Germinal center (tissue), 1 donor: ENCODE measurements around the gene RALGAPA1.

Experiments used
- DNase-seq: peaks from one replicate; pipeline ENCODE4 v3.0.0; 2012; ENCODE audit warnings: mixed read lengths, low spot score

The RALGAPA1 gene

DNA sequence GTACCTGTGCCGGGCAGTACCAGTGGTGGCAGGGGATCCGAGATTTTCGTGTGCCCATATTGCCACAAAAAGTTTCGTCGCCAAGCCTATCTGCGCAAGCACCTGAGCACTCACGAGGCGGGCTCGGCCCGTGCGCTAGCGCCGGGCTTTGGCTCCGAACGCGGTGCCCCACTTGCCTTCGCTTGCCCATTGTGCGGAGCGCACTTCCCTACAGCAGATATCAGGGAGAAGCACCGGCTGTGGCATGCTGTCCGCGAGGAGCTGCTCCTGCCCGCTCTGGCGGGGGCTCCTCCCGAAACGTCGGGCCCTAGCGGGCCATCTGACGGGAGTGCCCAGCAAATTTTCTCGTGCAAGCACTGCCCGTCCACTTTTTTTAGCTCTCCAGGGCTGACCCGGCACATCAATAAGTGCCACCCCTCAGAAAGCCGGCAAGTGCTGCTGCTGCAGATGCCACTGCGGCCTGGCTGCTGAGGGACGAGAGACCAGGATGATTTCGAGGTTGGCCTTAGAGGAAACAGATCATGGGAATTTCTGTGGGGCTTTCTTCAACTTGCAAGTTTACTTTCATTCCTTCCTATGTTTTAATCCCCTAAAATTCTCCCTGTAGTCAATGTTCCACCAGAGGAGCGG is 273.5 kb downstream of the RALGAPA1 start:
- no peak for DNase-seq

DNA sequence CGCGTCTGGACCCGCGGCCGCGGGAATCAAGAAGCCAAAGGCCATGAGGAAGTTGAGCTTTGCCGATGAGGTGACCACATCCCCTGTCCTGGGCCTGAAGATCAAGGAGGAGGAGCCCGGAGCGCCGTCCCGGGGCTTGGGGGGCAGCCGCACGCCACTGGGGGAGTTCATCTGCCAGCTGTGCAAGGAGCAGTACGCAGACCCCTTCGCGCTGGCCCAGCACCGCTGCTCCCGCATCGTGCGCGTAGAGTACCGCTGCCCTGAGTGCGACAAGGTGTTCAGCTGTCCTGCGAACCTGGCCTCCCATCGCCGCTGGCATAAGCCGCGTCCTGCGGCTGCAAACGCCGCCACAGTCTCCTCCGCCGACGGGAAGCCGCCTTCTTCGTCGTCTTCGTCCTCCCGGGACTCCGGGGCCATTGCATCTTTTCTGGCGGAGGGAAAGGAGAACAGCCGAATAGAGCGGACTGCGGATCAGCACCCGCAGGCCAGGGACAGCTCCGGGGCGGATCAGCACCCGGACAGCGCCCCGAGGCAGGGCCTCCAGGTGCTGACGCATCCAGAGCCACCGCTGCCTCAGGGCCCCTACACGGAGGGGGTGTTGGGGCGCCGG is 274.1 kb downstream of the RALGAPA1 start:
- peak; percentile 57 for DNase-seq

DNA sequence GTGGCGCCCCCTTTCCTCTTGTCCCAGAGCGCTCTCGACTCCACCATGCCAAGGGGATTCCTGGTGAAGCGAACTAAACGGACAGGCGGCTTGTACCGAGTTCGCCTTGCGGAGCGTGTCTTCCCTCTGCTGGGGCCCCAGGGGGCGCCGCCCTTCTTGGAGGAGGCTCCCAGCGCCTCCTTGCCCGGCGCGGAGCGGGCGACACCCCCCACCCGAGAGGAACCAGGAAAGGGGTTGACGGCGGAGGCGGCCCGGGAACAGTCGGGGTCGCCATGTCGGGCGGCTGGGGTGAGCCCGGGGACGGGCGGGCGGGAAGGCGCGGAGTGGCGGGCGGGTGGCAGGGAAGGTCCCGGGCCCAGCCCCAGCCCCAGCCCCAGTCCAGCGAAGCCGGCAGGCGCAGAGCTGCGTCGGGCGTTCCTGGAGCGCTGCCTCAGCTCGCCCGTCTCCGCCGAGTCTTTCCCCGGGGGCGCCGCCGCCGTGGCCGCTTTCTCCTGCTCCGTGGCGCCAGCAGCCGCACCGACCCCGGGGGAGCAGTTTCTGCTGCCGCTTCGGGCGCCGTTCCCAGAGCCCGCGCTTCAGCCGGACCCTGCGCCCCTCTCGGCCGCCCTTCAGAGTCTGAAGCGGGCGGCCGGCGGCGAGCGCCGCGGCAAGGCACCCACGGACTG is 274.8 kb downstream of the RALGAPA1 start:
- DNase-seq, result peak; percentile 7

DNA sequence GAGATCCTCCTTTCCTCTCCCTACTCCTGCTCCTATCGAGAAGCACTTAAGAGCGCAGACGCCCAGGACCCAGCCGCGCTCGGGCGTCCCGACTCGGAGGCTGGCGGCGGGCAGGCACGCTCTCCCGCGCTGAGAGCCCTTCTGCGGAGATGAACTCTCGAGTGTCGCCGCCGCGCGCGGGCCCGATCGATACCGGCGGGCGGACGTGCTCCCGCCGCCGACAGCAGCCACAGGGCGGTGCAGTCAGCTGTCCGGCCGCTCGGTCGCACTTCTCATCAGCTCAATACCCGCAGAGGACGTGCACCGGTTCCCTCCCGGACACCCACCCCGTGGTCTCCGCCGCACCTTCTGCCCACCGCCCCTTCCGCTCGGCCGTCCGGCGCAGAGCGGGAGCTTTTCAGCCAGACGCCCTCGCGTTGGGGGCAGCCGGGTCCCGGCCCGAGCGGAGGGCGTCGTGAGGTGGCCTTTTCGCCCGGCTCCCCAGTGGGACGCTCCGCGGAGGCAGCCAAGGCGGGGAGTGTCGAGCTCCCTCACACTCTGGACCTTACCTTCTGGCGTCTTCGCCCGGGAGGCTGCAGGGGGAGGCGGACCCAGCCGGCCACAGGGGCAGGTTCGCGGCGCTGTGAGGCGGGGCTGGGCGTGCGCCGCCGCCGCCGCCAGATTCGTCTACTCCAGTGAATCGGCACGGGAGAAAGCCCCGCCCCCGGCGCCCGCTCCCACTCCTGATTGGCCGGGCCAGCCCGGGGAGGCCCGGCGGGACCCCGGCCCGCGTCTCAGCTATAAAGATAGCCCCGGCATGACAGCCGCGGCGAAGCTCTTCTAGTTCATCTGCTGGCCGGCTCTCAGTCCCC is 275.5 kb downstream of the RALGAPA1 start, which contains the start of gene INSM2:
TSS of gene INSM2 (plus strand) at position 808 of the 851 bp plus-strand sequence. CDS start 89 bp downstream, outside the sequence.
- DNase-seq, result peak; percentile 62

DNA sequence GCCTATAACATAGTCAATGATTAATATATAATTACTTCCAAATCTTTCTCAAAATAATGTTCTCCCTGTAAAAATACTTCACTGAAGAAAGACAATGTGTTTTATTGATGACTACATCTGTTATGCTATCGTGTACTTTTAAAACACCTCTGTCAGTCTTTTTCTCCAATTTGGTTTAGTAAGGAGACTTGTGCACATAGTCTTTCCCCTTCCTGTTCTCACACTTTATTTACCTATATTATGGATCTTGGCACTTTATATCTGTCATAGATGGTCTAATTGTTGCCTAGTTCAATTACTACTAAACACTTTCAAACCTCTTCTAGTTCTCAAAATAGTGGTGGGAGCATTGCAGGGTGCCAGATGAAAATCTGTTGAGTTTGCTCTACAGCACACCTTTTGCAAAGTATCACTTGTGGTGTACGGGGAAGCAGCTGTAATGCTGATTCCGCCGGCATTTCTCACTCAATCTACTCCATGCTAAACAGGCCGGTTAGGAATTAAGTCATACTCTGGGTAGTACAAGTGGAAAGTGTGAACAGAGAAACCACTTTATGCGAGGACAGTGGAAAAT is 276.2 kb downstream of the RALGAPA1 start:
- DNase-seq, result no peak

DNA sequence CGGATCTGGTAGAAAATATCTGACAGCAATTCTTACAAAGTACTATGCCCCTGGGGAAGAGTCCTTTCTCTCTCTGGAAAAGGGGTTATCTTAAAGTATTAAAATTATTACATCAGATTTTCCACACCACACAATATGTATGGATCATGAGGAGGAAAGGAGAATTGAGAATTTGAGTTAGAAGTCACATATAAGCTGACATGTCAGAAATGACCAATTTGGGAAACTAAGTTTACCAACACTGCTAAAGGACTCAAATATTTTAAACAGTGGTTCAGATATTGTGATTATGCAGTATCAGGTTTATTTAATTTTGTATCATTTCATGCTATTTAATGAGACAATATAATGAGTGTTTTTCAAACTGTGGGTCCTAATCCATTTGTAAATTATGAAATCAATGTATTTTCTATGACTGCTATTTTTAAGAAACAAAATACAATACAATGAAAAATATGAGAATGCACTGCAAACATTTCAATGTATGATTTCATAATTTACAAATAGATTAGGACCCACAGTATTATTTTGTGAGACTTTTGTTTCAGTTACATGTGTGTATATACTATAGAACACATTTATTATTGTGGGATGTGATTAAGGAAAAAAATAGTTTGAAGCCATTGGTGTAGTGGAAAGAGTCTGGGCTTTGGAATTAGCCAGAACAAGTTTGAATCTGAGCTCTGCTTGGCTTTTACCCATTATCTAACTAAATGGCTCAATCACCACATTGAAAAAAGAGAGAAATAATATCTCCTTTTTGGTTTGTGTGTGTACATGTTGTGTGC is 276.9 kb downstream of the RALGAPA1 start:
- DNase-seq, result no peak

DNA sequence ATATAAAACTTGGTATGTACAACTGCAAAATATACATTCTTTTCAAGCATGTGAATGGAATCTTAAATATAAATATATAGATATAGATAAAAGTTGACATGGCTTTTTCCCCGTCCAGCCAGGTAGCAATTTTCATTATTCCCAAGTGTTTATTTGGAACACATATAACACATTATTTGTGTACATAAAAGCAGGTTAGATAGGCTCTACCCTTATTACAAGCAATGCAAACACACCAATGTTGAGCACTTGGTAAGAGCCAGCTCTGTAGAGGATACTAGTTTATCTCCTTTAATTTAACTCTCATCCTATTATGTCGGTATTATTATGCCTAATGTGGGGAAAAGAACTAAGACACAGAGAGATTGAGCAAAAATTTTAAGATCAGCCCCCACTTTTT is 282.1 kb downstream of the RALGAPA1 start:
- no peak for DNase-seq

DNA sequence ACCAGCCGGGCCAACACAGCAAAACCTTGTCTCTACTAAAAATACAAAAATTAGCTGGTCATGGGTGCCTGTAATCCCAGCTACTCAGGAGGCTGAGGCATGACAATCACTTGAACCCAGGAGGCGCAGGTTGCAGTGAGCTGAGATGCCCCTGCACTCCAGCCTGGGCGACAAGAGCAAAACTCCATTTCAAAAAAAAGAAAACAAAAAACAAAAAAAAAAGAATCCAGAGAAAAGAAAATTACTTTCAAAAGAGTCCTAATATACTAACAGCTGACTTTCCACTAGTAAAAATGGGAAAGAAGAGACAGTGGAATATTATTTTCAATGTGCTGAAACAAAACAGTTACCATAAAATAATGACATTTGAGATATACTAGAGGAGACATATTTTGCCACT is 283.4 kb downstream of the RALGAPA1 start:
- no peak for DNase-seq

DNA sequence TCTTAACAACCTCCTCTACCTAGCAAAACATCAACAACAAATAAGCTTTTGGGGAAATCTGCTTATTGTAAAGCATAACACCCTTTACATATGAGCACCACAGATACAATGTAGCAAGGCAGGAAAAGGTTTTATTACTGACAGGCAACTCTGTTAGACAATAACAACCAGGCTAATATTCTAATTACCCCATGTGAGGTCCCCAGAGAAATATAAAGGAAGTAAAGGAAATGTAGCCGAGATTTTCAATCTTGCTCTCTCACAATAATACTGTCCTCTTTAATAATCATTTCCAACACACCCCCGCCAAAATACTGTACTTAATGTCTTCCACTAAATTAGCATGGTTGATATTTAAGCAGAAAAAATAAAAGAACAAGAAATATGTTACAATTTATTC is 289.1 kb downstream of the RALGAPA1 start:
- no peak for DNase-seq

DNA sequence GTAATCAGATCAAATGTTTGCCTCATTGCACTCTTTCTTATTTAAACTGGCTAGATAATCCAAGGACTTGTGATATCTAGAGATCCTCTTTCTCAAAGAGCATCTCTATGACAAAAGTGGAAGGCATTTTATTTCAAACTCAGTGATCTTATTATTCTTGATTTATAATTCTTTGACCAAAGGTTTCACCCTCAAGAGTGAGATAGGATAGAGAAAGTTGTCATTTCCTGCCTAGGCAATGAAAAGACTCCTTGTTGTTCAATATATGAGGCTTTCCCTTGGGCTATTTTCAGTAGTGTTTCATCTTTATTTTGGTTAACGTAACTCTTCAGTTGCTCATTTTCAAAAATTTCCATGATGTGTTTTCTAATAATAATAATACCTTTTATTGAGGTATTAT is 293.2 kb downstream of the RALGAPA1 start:
- DNase-seq, result no peak

DNA sequence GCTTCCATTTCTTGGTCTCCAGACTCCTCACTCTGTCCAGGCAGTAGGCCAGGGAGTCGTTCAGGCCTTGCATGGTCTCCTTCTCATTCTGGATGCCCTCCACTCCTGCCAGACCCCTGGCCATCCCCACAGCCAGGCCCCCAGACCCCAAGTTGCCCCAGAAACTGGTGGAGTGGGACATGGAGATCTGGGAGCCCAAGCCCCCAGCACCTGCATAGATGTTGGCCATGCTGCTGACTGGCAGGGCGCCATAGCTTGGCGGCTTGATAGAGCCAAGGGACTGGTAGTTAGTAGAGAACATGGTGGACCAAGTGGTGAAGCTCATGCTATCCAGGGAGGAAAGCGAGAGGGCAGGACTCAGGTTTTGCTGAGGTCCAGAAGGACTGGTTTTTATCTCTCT is 296.3 kb downstream of the RALGAPA1 start:
- no peak for DNase-seq

DNA sequence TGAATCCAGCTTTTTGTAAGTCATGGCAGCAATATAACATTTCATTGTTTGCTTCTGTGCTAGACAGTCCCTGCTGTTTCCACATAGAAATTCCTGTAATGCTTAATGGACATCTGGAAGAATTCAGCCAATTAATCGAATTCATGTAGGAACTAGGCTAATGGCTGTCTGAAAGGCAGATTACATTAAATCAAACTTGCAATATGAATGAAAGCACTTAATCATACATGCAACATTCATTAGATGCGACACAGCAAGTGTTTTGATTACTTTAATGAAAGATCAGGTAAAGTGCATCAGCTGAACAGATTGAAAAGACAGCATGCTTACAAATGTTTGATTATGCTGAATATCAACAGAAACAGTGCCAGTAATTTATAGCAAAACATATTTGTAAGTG is 299.2 kb downstream of the RALGAPA1 start:
- DNase-seq, result no peak

DNA sequence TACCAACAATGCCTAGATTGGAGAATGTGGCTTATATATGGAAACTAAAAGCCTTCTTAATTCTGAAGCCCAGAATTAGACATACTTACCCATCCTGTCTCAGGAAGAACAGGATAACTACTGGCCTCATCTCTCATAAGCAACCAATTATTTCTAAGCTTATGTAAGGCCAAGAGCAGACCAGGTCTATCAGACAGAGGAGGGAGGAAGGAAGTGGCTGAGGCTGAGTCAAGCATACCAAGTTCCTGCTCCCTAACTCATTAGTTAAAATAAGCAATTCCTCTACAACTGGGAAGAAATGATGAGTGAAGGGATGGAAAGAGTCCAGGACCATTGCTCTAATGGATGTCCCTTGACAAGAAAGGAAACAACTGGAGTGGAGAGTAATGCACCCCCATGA is 302.2 kb downstream of the RALGAPA1 start:
- no peak for DNase-seq

DNA sequence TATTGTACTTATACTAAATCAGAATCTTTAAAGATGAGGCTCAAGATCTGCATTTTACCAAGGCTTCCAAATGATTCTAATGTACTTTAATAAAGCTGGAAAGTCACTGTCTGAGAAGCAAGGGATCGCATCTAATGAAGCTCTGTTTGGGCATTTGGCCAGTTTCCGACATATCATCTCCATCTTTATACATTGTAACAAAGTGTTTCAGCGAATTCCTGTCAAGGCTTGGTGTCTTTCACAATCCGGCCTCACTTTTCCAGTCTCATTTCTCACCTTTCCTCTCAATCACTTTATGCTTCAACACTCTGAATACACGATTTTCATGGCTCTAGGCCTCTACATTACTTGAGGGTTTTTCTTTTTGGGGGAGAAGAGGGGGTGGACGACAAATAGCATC is 302.6 kb downstream of the RALGAPA1 start:
- DNase-seq, result no peak

DNA sequence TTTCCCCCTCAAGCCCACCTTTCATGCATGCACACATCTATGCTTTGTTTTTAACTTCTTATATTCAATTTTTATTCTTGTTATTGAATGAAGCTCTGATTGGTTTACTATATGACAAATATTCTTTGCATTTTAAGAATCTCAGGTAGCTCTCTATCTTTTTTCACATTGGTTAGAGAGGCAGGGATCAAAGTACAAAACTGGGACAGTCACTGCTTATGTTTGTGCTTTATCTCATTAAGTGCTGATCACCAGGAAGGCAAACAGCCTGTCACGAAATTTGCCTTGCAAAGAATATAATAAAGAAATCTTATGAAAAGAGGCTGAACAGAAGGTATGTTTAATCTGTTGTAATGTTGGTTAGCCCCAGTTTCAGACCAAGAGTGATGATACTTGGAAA is 304.8 kb downstream of the RALGAPA1 start:
- DNase-seq, result no peak

DNA sequence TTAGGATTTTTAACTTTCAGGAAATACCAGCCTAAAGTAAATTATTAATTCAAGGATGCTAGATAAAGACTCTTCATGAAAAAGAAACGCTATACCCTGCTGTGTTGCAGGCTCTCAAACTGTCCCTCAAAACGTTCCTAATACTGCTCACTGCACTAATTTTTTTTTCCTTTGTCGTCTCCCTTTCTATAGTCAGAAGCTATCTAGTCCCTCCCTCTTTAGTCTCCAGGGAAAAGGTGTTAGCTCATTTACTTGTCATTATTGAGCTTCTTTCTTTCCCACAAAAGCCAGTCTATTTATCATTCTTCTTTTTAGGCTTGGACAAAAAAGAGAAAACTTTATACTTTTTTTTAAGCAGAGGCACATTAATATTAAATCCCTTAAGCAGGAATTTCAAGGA is 305.4 kb downstream of the RALGAPA1 start:
- DNase-seq, result no peak

DNA sequence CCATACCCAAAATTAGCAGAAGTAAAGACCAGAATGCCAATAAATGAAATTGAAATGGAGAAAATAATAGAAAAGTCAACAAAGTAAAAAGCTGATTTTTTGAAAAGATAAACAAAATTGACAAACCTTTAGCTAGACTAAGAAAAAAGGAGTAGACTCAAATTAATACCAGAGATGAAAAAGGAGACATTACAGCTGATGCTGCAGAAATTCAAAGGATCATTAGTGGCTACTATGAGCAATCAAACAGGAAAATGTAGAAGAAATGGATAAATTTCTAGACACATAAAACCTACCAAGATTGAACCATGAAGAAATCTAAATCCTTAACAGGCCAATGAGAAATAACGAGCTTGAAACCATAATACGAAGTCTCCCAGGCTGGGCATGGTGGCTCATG is 309.9 kb downstream of the RALGAPA1 start:
- DNase-seq, result no peak

DNA sequence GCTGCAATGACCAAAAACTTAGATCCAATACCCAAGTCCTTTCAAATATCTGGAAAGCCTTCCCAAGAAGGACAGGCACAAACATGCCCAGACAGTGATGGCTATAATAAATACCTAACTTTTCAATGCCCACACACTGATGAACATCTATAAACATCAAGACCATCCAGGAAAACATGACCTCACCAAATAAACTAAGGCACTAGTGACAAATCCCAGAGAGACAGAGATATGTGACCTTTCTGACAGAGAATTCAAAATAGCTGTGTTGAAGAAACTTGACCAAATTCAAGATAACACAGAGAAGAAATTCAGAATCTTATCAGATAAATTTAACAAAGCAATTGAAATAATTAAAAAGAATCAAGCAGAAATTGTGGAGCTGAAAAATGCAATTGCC is 313.8 kb downstream of the RALGAPA1 start:
- DNase-seq, result no peak

DNA sequence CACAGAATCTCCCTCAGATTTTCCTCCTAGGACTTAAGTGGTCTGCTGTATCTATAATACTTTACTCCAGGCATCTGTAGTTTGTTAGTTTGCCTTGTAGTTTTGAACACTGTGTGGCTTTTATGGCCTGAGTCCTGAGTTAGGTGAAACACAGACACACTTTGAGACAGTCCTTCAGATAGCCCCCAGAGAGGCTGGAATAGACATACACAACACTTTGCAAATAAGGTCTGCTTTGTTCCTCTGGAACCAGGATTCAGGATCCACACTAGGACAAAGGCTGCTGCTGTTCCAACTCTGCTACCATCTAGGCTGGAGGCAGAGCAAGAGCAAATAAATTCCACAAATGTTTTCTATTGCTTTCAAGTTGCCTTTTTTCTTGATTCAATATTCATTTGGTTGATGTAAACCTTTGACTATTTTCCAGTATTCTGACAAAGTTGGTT is 316.5 kb downstream of the RALGAPA1 start:
- DNase-seq, result no peak
